Ascending aorta (tissue), 2 donors: Measurements from ENCODE around the gene VPREB3. TPM values are rescaled to one million over a fixed set of nuclear protein-coding genes. Genes with fewer than 3 reads are reported as not detected.

Experiments
- DNase-seq, 2 donors: peaks; one replicate each; pipeline ENCODE4 v3.0.0-alpha.2; 2019; ENCODE audit warnings: low spot score in 2 of 2
- H3K27ac ChIP-seq, 2 donors: fragments of 200-600 bp; sonication (generic); one replicate each; pipeline ENCODE4 v1.5.1; 2016 to 2017; ENCODE audit warnings: mild to moderate bottlenecking in 1 of 2
- H3K27me3 ChIP-seq: fragments of 200-600 bp; sonication (generic); one replicate; pipeline ENCODE4 v1.5.1; 2017
- H3K36me3 ChIP-seq, 2 donors: fragments of 200-600 bp; sonication (generic); one replicate each; pipeline ENCODE4 v1.5.1; 2016
- H3K4me1 ChIP-seq, 2 donors: fragments of 200-600 bp; sonication (generic); one replicate each; pipeline ENCODE4 v1.5.1; 2016 to 2017; ENCODE audit warnings: mild to moderate bottlenecking in 1 of 2
- H3K4me3 ChIP-seq, 2 donors: fragments of 200-600 bp; sonication (generic); one replicate each; pipeline ENCODE4 v1.5.1; 2016 to 2017; ENCODE audit warnings: mild to moderate bottlenecking in 1 of 2
- H3K9me3 ChIP-seq, 2 donors: fragments of 200-600 bp; sonication (generic); one replicate each; pipeline ENCODE4 v1.5.1; 2016
- CTCF ChIP-seq, 3 experiments: fragments of 200-600 bp in 2 of 3; fragments of 450-650 bp in 1 of 3; sonication (generic) in 2 of 3; IDR thresholded peaks; one replicate each; pipeline ENCODE4 v1.5.1; 2016 to 2019; ENCODE audit warnings: antibody characterized with exemption in 3 of 3, mild to moderate bottlenecking in 1 of 3, moderate library complexity in 1 of 3
- intact Hi-C: fragments of 100-400 bp; cut with DNase I; formaldehyde crosslinking; loops from one replicate; pipeline ENCODE4 v1.15.1; 2023
- total RNA-seq: library from RNA; depleted of rRNA; stranded (reverse); fragments of >200 nt; gene quantifications from one replicate; pipeline ENCODE4 v1.1.0, GENCODE V29; 2016

The VPREB3 gene
- total RNA-seq, result not detected

GRCh38 chr22:23754220-23754919 is at the start of gene VPREB3:
Gene VPREB3 (minus strand): TSS chr22:23754425. CDS start chr22:23754363, 62 bp downstream.
- Histone ChIP-seq H3K36me3 (no peaks in the 10 kb centered on the region), H3K4me1 (peaks cover 0 to 3% of the 10 kb centered on the region in 2 donors), H3K4me3 (no peak within 1 kb of the TSS), H3K27me3 (no peaks in the 10 kb centered on the region), H3K27ac (no peak within 1 kb of the TSS), H3K9me3 (no peaks in the 10 kb centered on the region)
- no peak for DNase-seq
- intact Hi-C loops, result no loop called here
- TF ChIP-seq CTCF (IDR thresholded peaks at IDR 0.05), result no peak

GRCh38 chr22:23803001-23803819 is 49.0 kb upstream of the VPREB3 start:
- Histone ChIP-seq H3K36me3 (peaks cover 69 to 84% of the 10 kb centered on the region in 2 donors), H3K4me1 (no peaks in the 10 kb centered on the region), H3K4me3 (no peak overlapping the region), H3K9me3 (no peaks in the 10 kb centered on the region), H3K27ac (no peak overlapping the region), H3K27me3 (no peaks in the 10 kb centered on the region)
- no peak for DNase-seq
- intact Hi-C loops, result no loop called here
- TF ChIP-seq CTCF (IDR thresholded peaks at IDR 0.05), result no peak

- intact Hi-C loops, result no loop called here
- no peak for DNase-seq
- peaks cover 66 to 83% of the 10 kb centered on the region in 2 donors for H3K36me3 ChIP-seq
Observed at GRCh38 chr22:23801886-23802377, 47.7 kb upstream of the VPREB3 start.

GRCh38 chr22:23801238-23801821 is 47.1 kb upstream of the VPREB3 start:
- Histone ChIP-seq H3K27me3 (no peaks in the 10 kb centered on the region), H3K4me1 (no peaks in the 10 kb centered on the region), H3K36me3 (peaks cover 66 to 81% of the 10 kb centered on the region in 2 donors), H3K9me3 (no peaks in the 10 kb centered on the region), H3K27ac (no peak overlapping the region), H3K4me3 (no peak overlapping the region)
- intact Hi-C loops, result no loop called here
- no peak for DNase-seq
- TF ChIP-seq CTCF (IDR thresholded peaks at IDR 0.05), result no peak

More at GRCh38 chr22:23801886-23802377, 47.7 kb upstream of the VPREB3 start:
- Histone ChIP-seq H3K4me3 (no peak overlapping the region), H3K27me3 (no peaks in the 10 kb centered on the region), H3K27ac (no peak overlapping the region), H3K9me3 (no peaks in the 10 kb centered on the region), H3K4me1 (no peaks in the 10 kb centered on the region)
- TF ChIP-seq CTCF (IDR thresholded peaks at IDR 0.05), result no peak

- no peak for TF ChIP-seq CTCF (IDR thresholded peaks at IDR 0.05)
- no peak for DNase-seq
- H3K36me3 ChIP-seq, result peaks cover 64 to 79% of the 10 kb centered on the region in 2 donors
- intact Hi-C loops, result no loop called here
- no peaks in the 10 kb centered on the region for H3K9me3 ChIP-seq
- H3K27me3 ChIP-seq, result no peaks in the 10 kb centered on the region
- no peak overlapping the region for H3K27ac ChIP-seq
- no peak overlapping the region for H3K4me3 ChIP-seq
- H3K4me1 ChIP-seq, result no peaks in the 10 kb centered on the region
Observed at GRCh38 chr22:23800297-23801237, 46.3 kb upstream of the VPREB3 start.
